ENCODE measurements around the gene LPP.

DNA sequence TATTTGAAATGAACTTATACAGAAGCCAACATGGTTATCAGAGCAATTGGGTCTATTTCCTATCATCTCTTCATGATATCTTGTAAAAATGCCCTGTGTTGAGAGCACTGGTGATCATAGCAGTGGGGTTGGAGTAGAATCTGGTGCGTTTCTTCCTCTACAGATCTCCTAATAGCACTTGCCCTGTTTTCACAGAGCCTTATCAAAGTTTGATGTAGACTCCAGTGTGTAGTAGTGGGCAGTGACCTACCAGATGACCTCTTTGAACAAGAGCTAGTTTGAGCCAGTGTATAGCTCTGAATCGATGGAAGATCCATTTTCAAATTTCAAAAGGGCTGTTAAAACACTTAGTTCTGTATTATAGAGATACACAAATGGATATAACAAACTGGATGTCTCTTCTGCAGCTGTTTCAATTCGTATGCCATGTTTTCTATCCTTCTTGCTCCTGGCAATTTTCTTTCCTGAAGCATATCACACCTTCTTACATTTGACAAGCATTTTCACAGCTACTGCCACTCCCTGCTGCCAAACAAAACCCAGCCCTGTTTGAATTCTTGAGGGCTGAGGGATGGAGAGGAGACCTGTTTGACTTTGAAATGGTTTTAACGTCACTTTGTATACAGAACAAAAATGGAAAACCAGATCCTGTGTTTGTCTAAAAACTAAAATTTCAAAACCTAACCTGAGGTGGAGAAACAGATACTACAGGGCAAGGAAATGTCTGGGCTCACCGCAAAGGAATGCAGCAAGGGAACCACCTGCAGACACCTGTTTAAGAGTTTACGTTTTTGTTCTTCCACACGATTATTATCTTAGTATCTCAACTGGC, 663.4 kb downstream of the LPP start:
- TF ChIP-seq EZH2 (IDR thresholded peaks at IDR 0.05; ENCODE audit: insufficient read depth, low read length) (no peak), CTCF (IDR thresholded peaks at IDR 0.05; ENCODE audit: insufficient read depth, low read depth, low read length) (no peak)
